Measurements from ENCODE around the gene CCDC63. TPM values are rescaled to one million over a fixed set of nuclear protein-coding genes. Genes with fewer than 3 reads are reported as not detected.

CCDC63 gene
- total RNA-seq, 1 experiment from 2014 or later = 0.98 TPM

GRCh38 chr12:110920324-110920910, 73.6 kb downstream of the CCDC63 start, which contains the start of gene MYL2 (continued):
- TF ChIP-seq, protein P1, sequence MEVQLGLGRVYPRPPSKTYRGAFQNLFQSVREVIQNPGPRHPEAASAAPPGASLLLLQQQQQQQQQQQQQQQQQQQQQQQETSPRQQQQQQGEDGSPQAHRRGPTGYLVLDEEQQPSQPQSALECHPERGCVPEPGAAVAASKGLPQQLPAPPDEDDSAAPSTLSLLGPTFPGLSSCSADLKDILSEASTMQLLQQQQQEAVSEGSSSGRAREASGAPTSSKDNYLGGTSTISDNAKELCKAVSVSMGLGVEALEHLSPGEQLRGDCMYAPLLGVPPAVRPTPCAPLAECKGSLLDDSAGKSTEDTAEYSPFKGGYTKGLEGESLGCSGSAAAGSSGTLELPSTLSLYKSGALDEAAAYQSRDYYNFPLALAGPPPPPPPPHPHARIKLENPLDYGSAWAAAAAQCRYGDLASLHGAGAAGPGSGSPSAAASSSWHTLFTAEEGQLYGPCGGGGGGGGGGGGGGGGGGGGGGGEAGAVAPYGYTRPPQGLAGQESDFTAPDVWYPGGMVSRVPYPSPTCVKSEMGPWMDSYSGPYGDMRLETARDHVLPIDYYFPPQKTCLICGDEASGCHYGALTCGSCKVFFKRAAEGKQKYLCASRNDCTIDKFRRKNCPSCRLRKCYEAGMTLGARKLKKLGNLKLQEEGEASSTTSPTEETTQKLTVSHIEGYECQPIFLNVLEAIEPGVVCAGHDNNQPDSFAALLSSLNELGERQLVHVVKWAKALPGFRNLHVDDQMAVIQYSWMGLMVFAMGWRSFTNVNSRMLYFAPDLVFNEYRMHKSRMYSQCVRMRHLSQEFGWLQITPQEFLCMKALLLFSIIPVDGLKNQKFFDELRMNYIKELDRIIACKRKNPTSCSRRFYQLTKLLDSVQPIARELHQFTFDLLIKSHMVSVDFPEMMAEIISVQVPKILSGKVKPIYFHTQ (CRISPR knock-in tag; IDR thresholded peaks at IDR 0.05) = no peak
- TF ChIP-seq PREB (CRISPR knock-in tag; IDR thresholded peaks at IDR 0.05; ENCODE audit: borderline replicate concordance) = no peak

- POLR2A ChIA-PET = no interaction called here
- Mint-ChIP-seq H3K4me3 (no peak overlapping the region), H3K4me1 (peaks cover 36% of the 10 kb centered on the region), H3K27me3 (ENCODE audit: low read depth) (no peaks in the 10 kb centered on the region), H3K27ac (no peak overlapping the region), H3K36me3 (no peaks in the 10 kb centered on the region), H3K9me3 (peaks cover 3% of the 10 kb centered on the region; the same call in 1 of the 2 replicates)
- TF ChIP-seq, protein P2, sequence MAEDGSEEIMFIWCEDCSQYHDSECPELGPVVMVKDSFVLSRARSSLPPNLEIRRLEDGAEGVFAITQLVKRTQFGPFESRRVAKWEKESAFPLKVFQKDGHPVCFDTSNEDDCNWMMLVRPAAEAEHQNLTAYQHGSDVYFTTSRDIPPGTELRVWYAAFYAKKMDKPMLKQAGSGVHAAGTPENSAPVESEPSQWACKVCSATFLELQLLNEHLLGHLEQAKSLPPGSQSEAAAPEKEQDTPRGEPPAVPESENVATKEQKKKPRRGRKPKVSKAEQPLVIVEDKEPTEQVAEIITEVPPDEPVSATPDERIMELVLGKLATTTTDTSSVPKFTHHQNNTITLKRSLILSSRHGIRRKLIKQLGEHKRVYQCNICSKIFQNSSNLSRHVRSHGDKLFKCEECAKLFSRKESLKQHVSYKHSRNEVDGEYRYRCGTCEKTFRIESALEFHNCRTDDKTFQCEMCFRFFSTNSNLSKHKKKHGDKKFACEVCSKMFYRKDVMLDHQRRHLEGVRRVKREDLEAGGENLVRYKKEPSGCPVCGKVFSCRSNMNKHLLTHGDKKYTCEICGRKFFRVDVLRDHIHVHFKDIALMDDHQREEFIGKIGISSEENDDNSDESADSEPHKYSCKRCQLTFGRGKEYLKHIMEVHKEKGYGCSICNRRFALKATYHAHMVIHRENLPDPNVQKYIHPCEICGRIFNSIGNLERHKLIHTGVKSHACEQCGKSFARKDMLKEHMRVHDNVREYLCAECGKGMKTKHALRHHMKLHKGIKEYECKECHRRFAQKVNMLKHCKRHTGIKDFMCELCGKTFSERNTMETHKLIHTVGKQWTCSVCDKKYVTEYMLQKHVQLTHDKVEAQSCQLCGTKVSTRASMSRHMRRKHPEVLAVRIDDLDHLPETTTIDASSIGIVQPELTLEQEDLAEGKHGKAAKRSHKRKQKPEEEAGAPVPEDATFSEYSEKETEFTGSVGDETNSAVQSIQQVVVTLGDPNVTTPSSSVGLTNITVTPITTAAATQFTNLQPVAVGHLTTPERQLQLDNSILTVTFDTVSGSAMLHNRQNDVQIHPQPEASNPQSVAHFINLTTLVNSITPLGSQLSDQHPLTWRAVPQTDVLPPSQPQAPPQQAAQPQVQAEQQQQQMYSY (CRISPR knock-in tag; IDR thresholded peaks at IDR 0.05) = no peak
- TF ChIP-seq GABPB1 (CRISPR knock-in tag; IDR thresholded peaks at IDR 0.05) = no peak
- CTCF ChIA-PET = interaction anchor here (0.6 to 1.7 kb wide), 3 partner anchors 11 to 378 kb away, joined by 3 to 5 read pairs (median 4); no protein-coding TSS in a partner anchor
- no peak for DNase-seq (ENCODE audit: low spot score)
- no peak for ATAC-seq
These were observed 74.5 kb downstream of the CCDC63 start for GRCh38 chr12:110921262-110921661.

DNA sequence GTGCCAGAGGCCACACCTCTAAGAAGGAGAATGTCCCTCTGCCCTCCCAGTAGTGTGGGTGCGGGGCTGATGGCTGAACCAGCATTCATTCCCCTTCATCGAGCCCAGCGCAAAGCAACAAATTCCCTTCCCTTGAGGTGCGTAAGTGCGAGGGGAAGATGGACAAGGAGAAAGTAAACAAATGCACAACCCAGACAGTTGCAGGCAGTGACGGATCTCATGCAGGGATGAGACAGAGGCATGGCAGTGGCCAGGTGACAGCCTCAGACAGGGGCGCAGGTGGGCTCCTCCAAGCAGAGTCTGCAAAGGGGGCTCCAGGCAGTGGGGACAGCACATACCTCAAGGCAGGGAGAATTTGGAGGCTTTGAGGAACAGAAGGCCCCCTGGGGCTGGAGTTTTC, 75.9 kb downstream of the CCDC63 start:
- H3K36me3 Mint-ChIP-seq = no peaks in the 10 kb centered on the region
- no peaks in the 10 kb centered on the region; the same call in 1 of the 2 replicates for H3K27me3 Mint-ChIP-seq (ENCODE audit: low read depth)
- no peaks in the 10 kb centered on the region for H3K9me3 Mint-ChIP-seq
- ChIA-PET POLR2A (no interaction called here), CTCF (interaction anchor here (0.6 to 1.0 kb wide), 3 partner anchors 14 to 94 kb away, joined by 3 to 5 read pairs (median 4); no protein-coding TSS in a partner anchor)
- ATAC-seq (peak; percentile 50; the same call in 1 of the 2 replicates), DNase-seq (ENCODE audit: low spot score) (no peak)
- H3K27ac Mint-ChIP-seq = peak overlapping the region; percentile 54; the same call in 1 of the 2 replicates
- H3K4me1 Mint-ChIP-seq = peaks cover 34% of the 10 kb centered on the region
- no peak overlapping the region for H3K4me3 Mint-ChIP-seq
- no peak for TF ChIP-seq NFE2L1 (CRISPR knock-in tag; IDR thresholded peaks at IDR 0.05)
- TF ChIP-seq JUN (CRISPR knock-in tag; IDR thresholded peaks at IDR 0.05) = no peak
- TF ChIP-seq RELA (CRISPR knock-in tag; IDR thresholded peaks at IDR 0.05; ENCODE audit: borderline replicate concordance) = no peak
- TF ChIP-seq SP1 (CRISPR knock-in tag; conservative IDR thresholded peaks at IDR 0.05) = no peak
- TF ChIP-seq, protein P1 (CRISPR knock-in tag; IDR thresholded peaks at IDR 0.05) = no peak
- TF ChIP-seq NR3C1 (CRISPR knock-in tag; conservative IDR thresholded peaks at IDR 0.05; ENCODE audit: low read depth) = no peak
- TF ChIP-seq TEAD4 (CRISPR knock-in tag; IDR thresholded peaks at IDR 0.05) = no peak
- no peak for TF ChIP-seq MLX (CRISPR knock-in tag; IDR thresholded peaks at IDR 0.05)
- TF ChIP-seq, protein P3, sequence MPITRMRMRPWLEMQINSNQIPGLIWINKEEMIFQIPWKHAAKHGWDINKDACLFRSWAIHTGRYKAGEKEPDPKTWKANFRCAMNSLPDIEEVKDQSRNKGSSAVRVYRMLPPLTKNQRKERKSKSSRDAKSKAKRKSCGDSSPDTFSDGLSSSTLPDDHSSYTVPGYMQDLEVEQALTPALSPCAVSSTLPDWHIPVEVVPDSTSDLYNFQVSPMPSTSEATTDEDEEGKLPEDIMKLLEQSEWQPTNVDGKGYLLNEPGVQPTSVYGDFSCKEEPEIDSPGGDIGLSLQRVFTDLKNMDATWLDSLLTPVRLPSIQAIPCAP (CRISPR knock-in tag; IDR thresholded peaks at IDR 0.05) = no peak
- no peak for TF ChIP-seq ZNF219 (CRISPR knock-in tag; IDR thresholded peaks at IDR 0.05; ENCODE audit: borderline replicate concordance)
- no peak for TF ChIP-seq HMGA2 (CRISPR knock-in tag; IDR thresholded peaks at IDR 0.05)
- no peak for TF ChIP-seq ATF3 (CRISPR knock-in tag; conservative IDR thresholded peaks at IDR 0.05)
- TF ChIP-seq ZBTB21 (CRISPR knock-in tag; IDR thresholded peaks at IDR 0.05; ENCODE audit: borderline replicate concordance) = no peak
- no peak for TF ChIP-seq CBFB (CRISPR knock-in tag; IDR thresholded peaks at IDR 0.05; ENCODE audit: low read depth)
- no peak for TF ChIP-seq GABPB1 (CRISPR knock-in tag; IDR thresholded peaks at IDR 0.05)
- no peak for TF ChIP-seq NFYB (CRISPR knock-in tag; conservative IDR thresholded peaks at IDR 0.05; ENCODE audit: low read depth)
